Measurements from ENCODE around the gene PCNX3. TPM values are rescaled to one million over a fixed set of nuclear protein-coding genes. Genes with fewer than 3 reads are reported as not detected.
A peak's percentile ranks its signal among the peaks of the same experiment; 100 is the strongest.

PCNX3 gene
- total RNA-seq, 1 donor from 2014 or later, result 23.8 TPM

DNA sequence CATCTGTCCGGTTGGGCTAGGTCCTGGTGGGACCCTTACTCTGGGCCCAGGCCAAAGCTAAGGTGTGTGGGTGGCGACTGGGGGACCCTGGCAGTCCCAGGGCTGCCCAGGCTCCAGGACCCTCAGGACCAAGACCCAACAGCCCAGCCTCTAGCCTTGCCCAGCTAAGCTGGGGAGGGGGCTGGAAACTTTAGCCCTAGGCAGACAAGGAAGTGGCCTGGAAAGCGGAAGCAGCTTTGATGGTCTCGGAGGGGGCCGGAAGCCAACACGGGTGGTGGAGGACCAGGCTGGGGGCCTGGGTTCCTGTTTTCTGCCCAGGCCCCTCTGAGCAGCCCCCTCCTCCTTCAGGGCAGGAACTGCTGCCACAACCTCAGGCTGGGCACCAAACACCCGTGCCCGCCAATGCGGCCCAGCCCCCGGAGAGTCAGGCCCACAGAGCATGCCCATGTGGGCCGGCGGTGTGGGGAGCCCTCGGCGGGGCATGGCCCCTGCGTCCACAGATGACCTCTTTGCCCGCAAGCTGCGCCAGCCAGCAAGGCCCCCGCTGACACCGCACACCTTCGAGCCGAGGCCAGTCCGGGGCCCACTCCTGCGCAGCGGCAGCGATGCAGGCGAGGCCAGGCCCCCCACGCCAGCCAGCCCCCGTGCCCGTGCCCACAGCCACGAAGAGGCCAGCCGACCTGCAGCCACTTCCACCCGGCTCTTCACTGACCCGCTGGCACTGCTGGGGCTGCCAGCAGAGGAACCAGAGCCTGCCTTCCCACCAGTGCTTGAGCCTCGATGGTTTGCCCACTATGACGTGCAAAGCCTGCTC lies 25.1 kb downstream of the PCNX3 start:
- ATAC-seq, result peak; percentile 1

DNA sequence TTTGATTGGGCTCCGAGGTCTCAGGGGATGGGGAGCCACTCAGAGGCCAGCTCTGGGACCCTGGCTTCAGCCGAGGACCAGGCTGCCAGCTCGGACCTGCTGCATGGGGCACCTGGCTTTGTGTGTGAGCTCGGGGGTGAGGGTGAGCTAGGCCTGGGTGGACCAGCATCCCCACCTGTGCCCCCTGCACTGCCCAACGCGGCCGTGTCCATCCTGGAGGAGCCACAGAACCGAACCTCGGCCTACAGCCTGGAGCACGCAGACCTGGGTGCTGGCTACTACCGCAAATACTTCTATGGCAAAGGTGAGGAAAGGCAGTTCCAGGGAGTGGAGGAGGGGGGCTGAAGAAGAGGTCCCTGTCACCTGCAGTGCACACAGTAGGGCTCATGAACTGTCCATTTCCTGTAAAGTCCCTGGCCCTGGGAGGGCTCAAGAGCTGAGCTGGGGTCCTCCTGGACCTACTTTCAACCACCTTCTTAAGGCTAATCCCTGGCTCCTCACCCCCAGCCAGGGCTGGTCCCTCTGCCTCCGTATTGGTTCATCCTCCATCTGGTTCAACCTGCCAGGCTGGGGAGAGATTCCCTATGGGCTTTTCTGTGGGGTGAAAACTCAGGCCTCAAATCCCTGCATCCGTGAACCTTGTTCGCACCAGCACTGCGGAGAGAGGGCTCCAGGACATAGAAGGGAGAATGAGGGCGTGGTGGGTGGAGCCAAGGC lies 25.9 kb downstream of the PCNX3 start:
- ATAC-seq, result no peak

DNA sequence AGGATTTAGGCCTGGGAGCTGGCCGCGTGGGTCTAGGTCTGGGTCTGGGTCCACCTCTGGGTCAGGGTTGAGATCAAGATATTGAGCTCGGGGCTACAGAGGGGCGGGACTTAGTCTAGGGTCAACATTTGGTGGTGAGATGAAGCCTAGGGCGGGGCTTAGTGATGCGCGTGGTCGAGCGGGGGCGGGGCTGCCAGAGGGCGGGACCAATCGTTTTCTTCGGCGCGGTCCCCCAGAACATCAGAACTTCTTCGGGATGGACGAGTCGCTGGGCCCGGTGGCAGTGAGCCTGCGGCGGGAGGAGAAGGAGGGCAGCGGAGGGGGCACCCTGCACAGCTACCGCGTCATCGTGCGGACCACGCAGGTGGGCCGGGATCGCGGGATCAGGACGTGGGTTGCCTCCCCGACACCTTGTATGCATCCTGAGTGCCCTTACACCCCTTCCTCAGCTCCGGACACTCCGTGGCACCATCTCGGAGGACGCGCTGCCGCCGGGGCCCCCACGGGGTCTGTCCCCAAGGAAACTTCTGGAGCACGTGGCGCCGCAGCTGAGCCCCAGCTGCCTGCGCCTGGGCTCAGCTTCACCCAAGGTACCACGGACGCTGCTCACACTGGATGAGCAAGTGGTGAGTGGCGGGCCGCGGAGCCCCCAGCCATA lies 26.6 kb downstream of the PCNX3 start:
- no peak for ATAC-seq

DNA sequence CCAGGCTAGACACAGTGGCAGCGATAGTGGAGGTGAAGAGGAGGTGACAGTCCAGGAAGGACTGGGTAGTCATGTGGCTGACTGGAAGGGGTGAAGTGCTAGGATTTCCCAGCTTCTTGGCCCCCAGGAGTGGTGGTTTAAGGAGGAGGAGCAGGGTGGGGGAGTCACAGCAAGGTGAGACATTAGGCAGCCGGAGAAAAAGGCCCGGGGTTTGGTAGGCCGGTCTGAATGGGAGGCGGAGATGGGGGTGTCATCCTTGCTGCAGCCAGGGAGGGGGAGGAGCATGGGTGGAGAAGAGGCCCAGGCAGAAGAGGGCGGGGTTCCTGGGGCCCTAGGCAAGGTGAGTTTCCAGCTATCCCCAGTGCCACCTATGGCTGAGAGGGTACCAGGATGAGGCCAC lies 28.4 kb downstream of the PCNX3 start:
- ATAC-seq, result peak; percentile 45

DNA sequence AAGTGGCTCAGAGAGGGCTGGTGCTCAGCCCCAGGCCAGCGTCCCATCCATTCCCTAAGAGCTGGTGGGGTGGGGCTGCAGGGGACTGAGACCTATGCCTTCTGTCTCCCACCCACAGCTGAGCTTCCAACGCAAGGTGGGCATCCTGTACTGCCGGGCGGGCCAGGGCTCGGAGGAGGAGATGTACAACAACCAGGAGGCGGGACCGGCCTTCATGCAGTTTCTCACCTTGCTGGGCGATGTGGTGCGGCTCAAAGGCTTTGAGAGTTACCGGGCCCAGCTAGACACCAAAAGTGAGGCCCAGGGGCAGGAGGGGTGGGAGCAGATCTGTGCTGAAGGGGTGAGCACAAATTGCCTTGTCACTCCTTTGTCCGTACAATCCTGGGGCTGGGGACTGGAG lies 29.3 kb downstream of the PCNX3 start:
- ATAC-seq, result no peak

DNA sequence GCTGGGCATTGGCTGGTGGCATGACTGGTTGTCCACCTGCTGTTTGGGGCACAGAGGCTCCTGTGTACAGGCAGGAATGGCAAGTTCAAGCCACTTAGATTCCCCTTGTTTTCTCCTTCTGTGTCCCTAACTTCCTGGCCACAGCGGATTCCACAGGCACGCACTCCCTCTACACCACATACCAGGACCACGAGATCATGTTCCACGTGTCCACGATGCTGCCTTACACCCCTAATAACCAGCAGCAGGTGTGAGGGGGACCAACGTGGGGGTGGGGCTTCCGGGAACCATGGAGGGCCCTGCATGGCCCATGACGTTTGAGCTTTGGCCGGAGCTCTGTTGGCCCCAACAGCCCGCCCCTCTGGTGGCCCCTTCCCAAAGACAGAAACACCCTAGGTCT lies 30.1 kb downstream of the PCNX3 start:
- no peak for ATAC-seq

DNA sequence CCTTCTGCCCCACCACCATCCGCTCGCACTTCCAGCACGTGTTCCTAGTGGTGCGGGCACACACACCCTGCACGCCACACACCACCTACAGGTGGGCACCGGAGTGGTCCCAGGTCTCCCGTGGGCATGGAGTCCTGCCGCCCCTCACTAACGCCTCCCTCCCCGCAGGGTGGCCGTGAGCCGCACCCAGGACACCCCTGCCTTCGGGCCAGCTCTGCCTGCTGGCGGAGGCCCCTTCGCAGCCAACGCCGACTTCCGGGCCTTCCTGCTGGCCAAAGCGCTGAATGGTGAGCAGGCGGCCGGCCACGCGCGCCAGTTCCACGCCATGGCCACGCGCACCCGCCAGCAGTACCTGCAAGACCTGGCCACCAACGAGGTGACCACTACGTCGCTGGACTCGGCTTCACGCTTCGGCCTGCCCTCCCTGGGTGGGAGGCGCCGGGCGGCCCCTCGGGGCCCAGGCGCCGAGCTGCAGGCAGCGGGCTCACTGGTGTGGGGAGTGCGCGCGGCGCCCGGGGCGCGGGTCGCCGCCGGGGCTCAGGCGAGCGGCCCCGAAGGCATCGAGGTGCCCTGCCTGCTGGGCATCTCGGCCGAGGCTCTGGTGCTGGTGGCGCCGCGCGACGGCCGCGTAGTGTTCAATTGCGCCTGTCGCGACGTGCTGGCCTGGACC lies 30.8 kb downstream of the PCNX3 start:
- no peak for ATAC-seq

DNA sequence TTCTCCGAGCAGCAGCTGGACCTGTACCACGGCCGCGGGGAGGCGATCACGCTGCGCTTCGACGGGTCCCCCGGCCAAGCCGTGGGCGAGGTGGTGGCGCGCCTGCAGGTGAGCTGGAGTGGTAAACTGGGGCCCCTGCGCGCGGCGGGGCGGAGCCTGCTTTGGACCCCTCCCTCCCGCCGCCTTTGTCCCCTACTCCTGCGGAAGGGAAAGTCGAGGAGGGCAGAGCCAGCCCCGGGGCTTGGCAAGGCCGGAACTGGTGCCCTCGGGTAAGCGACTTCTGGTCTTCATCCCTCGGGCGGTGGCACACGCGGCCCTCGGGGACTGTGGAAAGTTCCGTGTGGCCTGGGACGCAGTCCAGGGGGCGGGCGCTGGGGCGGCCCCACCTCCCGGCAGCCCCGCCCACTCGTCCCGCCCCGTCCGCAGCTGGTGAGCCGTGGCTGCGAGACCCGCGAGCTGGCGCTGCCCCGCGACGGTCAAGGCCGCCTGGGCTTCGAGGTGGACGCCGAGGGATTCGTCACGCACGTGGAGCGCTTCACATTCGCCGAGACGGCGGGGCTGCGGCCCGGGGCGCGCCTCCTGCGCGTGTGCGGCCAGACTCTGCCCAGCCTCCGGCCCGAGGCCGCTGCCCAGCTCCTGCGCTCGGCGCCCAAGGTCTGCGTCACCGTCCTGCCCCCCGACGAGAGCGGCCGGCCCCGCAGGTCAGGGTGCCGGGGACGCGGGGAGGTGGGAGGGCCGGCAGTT lies 31.6 kb downstream of the PCNX3 start:
- ATAC-seq, result peak; percentile 16

DNA sequence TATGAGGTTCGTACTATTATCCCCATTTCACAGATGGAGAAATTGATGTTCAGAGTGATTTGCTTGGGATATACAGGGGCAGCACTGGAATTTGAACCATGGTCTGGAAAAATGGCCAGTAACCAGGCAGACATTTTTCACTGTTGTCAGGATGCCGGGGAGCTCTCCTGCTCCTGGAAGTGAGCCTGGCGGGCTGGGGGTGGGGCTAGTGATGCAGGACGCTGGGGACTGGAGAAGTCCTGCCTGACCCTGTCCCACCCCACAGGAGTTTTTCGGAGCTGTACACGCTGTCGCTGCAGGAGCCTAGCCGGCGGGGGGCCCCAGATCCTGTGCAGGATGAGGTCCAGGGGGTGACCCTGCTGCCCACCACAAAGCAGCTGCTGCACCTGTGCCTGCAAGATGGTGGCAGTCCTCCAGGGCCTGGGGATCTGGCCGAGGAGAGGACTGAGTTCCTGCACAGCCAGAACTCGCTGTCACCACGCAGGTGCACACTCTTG lies 33.5 kb downstream of the PCNX3 start:
- no peak for ATAC-seq

DNA sequence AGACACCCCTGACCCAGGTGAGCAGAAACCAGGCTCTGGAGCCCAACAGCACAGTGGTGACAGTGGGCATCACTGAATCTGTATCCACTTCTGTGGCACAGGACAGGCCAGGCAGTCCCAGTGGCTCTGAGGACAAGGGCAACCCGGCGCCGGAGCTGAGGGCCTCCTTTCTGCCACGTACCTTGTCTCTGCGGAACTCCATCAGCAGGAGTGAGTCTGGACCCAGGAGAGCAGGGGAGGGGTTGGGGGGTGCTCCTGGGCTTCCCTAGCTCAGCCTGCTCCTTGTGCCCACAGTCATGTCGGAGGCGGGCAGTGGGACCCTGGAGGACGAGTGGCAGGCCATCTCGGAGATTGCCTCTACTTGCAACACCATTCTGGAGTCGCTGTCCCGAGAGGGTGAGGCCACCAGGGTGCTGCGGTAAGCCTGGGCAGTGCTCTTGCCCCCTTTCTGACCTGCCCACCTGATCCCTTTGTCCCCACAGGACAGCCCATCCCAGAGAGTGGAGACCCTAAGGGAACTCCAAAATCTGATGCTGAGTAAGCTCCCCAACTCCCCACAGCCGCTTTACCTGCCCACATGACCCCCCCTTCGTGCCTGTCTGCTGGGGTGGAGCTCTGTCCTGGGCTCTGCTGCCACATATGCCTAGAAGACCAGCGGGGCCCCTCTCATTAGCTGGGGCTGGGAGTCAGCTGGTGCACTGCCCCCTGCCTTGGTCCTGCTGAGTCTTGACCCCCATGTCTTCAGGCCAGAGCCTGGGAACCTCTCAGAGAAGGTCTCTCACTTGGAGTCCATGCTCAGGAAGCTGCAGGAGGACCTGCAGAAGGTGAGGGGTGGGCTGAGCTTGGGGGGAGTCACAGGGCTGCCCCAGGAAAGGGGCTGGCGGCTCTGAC lies 34.3 kb downstream of the PCNX3 start:
- no peak for ATAC-seq

DNA sequence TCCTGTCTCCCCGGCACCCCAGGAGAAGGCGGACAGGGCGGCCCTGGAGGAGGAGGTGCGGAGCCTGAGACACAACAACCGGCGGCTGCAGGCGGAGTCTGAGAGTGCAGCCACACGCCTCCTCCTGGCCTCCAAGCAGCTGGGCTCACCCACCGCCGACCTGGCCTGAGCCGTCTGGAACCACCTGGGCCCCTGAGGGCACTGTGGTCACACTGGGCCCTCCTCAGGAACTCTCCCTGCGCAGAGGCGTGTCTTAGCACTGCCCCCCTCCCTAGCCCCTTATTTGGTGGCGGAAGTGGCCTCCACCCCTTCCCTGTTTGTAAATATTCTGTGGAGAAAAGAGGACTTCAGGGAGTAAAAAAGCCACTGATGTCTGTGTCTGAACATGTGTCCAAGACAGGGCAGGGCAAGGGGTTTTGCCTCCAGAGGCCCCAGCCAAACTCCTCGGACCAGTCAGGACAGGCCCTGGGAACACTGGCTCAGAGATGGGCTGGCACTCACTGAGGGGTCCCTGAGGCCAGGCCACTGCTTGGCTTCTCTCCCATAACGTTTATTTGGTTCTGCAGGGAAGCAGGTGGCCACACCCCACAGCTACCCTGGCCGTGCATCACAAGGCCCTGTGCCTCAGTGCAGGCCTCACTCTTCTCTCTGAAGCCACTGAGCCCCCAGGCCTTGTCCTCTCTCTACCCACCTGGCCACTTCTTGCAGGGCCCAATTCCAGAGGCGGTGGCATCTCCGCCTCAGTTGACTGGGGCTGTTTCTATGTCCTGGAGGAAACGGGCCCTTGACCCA lies 35.2 kb downstream of the PCNX3 start:
- peak; percentile 45 for ATAC-seq

DNA sequence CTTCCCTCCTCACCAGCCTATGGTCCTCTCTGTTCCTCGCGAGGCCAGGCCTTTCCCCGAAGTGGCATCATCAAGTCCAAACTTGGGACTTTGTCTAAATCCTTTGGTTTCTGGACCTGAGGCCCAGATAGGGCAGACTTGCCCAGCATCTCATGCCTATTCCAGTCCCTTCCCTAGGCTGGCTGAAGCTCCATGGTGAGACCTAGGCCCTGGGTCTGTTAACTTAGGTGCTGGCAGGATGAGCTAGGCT lies 35.7 kb downstream of the PCNX3 start:
- no peak for ATAC-seq

DNA sequence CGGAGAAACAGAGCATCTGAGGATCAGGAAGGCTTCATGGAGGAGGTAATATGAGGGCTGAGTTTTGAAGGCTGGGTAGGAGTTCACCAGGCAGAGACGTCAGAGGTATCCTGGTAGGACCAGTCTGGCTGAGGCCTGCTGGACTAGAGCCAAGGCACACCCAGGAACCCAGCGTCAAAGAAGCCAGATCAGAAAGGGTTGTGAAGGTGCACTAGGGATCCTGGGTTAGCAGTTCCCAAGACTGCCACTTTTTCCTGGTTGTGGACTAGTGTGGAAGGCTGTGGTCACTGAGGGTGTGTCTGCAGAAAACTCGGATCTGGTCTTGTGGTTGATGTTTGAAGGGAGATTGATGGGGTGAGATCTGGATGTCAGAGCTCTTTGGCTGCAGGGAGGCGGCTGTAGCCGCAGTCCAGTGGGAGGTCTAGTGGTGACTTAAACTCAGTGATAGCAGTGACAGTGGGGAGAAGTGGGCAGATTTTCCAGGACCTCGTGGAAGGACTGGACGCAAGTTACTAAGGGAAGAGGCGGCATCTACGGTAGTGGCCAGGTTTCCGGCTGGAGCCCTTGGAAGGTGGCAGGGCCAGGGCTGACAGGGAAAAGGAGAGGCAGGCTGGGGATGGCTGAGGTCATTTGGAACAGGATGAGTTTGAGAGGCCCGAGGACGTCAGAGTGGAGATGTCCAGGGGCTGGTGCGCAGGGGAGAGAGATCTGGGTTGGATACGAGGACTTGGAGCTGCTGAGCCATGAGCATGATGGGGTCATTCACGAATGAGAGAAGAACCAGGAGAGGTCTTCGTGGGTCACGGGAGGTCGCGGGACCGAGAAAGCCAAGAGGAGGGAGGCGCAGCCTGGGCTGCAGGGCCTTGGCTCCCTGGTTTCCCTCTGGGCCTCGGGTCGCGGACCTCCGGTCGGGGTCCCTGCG lies 36.3 kb downstream of the PCNX3 start:
- peak; percentile 61 for ATAC-seq

DNA sequence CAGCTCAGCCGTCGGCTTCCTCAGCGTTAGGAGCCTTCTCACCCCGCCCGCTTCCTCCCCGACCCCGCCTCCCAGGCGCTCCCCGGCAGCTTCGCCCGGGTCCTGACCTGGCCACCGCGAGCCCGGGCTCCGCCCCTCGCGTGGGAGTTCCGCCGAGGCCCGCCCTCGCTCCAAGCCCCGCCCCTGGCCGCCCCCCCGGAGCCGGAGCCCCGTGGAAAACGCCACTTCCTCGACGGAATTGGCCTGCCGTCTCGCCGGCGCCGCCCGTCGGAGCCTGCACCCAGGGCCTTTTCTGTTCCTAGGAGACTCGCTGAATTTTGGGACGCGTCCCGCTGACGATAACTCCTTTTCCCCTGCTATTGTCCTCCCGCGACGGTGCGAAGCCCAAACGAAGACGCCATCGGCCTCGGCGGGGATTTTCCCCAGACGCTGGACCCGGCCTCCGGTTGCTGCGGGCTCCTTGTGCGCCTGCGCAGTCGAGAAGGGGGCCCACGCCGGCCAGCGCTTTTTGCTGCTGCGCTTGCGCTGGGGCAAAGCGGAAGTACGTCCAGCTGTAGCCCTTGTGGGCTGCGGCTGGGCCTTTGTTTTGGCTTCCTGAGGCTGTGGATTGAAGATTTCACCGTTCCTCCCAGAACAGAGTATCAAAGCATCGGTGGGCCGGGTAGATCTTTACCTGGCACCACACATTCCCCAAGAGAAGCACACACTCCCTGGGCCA lies 37.1 kb downstream of the PCNX3 start:
- peak; percentile 81 for ATAC-seq

DNA sequence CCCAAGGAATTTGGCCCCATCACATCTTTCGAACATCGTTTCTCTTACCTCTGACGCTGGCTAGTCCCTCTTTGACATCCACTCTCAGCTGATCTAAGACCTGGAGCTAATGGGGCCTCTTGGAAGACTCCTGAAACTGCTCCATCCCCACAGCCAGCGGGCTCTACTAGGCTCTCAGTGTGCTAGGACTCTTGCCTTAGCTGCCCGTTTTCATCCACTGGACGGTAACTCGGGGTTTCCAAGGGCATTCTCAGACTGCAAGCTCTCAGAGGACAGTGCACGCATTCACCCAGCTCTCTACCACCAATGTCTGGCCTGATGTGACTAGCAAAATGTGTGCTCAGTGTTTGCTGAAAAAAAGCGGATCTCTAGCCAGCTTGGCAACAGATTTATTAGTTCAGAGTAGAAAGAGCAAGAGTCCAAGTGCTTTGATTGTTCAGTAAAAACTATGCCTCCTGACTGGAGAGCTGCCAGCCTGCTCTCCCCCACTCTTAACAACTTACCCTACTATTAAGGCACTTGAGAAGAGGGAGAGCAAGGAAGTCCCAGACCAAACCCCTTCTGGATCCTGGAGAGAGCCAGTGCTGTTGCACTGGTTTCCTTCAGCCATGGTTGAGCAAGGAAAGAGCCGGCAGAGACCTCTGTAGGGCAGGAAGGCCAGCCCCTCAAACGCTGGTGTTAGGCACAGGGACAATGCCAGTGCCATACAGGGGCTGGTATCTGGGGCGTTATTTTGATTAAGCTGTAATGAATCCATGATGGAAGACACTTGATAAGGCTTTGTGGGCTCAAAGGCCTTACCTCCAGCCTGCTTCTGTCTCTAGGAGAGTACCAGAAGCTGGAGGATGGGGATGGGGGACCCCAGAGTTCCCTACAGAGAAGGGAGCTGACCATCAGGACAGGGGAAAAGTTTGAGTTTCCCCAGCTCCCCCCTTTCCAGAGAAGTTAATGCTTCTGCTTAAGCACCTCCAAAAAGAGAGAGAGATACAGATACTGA lies 38.0 kb downstream of the PCNX3 start:
- ATAC-seq, result no peak

DNA sequence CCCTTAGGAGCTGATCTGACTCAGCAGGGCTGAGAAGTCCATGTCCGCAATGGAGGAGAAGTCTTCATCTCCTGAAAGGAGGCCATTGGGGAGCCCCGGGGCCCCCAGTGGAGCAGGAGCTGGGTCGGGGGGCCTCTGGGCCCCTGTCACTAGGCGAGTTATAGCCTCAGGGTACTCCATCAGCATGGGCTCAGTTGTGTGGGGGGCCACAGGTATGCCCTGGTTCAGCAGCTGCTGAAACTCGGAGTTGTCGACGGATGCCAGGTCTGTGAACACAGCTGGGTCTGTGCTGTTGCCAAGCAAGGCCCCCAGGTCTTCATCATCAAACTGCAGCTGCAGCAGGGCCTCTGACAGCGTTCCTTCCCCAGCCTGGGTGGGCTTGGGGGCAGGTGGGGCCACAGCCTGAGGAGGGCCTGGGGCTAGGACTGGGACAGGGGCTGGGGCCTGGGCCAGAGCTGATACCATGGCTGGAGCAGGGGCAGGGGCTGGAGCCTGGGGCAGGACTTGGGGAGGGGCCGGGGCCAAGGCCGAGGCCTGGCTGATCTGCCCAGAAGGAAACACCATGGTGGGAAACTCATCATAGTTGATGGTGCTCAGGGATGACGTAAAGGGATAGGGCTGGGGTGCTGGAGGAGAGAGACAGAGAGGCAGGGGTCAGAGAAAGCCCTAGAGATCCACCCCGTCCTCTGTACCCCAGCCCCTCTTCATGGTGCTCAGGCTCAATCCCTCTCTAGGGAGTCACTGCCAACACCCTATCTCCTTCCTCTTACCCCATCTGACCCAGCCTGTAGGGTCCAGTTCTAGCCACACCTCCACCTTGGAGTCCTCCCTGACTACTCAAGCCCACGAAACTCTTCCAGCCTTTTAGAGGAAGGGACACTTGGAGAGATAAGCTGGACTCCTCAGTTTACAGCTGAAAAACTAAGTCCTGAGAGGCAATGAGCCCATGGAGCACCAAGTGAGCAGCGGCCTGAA lies 39.1 kb downstream of the PCNX3 start:
- ATAC-seq, result no peak

Measured in esophagus mucosa (tissue), 1 donor.